Breast epithelium (tissue), 3 donors: ENCODE measurements around the gene PRPH.

Source experiments
- POLR2AphosphoS5 ChIP-seq, 3 donors: sonication (generic); formaldehyde crosslinking; IDR thresholded peaks; one replicate each; pipeline ENCODE4 v1.6.1; 2017; ENCODE audit warnings: antibody characterized with exemption in 3 of 3
- TF ChIP-seq, protein P1 (sequence below), 3 donors: fragments of 450-650 bp; IDR thresholded peaks; one replicate each; pipeline ENCODE4 v1.5.1; 2016 to 2017; ENCODE audit warnings: antibody characterized with exemption in 3 of 3, mild to moderate bottlenecking in 3 of 3, moderate library complexity in 3 of 3

DNA sequence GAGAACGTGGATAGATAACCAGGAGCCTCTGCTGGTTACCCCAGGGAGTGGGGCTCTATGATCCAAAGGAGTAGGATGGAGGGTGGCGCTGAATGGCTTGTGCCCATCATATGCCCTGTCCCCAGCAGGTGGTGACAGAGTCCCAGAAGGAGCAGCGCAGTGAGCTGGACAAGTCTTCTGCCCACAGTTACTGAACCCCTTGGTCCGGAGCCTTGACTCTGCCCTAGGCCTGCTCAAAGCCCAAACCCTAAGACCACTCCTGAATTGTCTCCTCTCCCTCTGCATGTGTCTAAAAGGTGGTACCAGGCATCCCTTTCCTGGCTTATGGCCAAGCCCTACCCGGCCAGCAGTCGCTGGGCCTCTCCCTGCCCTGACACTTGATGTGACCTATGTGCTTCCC lies 3.2 kb downstream of the PRPH start:
- no peak for TF ChIP-seq POLR2AphosphoS5 (IDR thresholded peaks at IDR 0.05)
- TF ChIP-seq, protein P1, sequence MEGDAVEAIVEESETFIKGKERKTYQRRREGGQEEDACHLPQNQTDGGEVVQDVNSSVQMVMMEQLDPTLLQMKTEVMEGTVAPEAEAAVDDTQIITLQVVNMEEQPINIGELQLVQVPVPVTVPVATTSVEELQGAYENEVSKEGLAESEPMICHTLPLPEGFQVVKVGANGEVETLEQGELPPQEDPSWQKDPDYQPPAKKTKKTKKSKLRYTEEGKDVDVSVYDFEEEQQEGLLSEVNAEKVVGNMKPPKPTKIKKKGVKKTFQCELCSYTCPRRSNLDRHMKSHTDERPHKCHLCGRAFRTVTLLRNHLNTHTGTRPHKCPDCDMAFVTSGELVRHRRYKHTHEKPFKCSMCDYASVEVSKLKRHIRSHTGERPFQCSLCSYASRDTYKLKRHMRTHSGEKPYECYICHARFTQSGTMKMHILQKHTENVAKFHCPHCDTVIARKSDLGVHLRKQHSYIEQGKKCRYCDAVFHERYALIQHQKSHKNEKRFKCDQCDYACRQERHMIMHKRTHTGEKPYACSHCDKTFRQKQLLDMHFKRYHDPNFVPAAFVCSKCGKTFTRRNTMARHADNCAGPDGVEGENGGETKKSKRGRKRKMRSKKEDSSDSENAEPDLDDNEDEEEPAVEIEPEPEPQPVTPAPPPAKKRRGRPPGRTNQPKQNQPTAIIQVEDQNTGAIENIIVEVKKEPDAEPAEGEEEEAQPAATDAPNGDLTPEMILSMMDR (IDR thresholded peaks at IDR 0.05): no peak
